Neural cell (in vitro differentiated cells): ENCODE data around the gene ANKS1A. TPM values are rescaled to one million over a fixed set of nuclear protein-coding genes. Genes with fewer than 3 reads are reported as not detected.

Source experiments
- H2AFZ ChIP-seq: fragments of 200-600, 300-800 bp; sonication (generic), shearing (Covaris generic); 2 replicates; pipeline ENCODE4 v1.6.0; 2014; ENCODE audit warnings: low read depth, mild to moderate bottlenecking, antibody characterized with exemption, low read length, moderate library complexity
- H3F3A ChIP-seq: fragments of 200-600 bp; shearing (Covaris generic); 2 replicates; pipeline ENCODE4 v1.6.1; 2016; ENCODE audit warnings: mild to moderate bottlenecking, moderate library complexity, mixed read lengths, antibody characterized with exemption, low read length; ENCODE audit not compliant: insufficient read depth, poor library complexity, severe bottlenecking
- H3K27ac ChIP-seq: fragments of 200-600, 300-800 bp; sonication (generic), shearing (Covaris generic); 2 replicates; pipeline ENCODE4 v1.5.1; 2014; ENCODE audit warnings: mild to moderate bottlenecking, low read length, moderate library complexity
- H3K27me3 ChIP-seq: fragments of 300-800, 200-600 bp; sonication (generic), shearing (Covaris generic); 2 replicates; pipeline ENCODE4 v1.6.0; 2014; ENCODE audit warnings: mild to moderate bottlenecking, low read depth, low read length, moderate library complexity; ENCODE audit not compliant: insufficient read depth
- H3K36me3 ChIP-seq: fragments of 300-800, 200-600 bp; sonication (generic), shearing (Covaris generic); 2 replicates; pipeline ENCODE4 v1.5.1; 2014; ENCODE audit warnings: mild to moderate bottlenecking, antibody characterized with exemption, low read length, moderate library complexity; ENCODE audit not compliant: insufficient read depth
- H3K4me2 ChIP-seq: fragments of 300-800, 200-600 bp; sonication (generic), shearing (Covaris generic); 2 replicates; pipeline ENCODE4 v1.6.0; 2014; ENCODE audit warnings: mild to moderate bottlenecking, low read length
- H3K4me3 ChIP-seq: fragments of 300-800, 200-600 bp; sonication (generic), shearing (Covaris generic); 2 replicates; pipeline ENCODE4 v1.5.1; 2014; ENCODE audit warnings: mild to moderate bottlenecking, low read length, moderate library complexity
- H3K79me2 ChIP-seq: fragments of 200-600 bp; shearing (Covaris generic); replicated peaks from 2 replicates; pipeline ENCODE4 v1.6.0; 2014; ENCODE audit warnings: mild to moderate bottlenecking, low read length, moderate library complexity; ENCODE audit not compliant: insufficient read depth
- H3K9ac ChIP-seq: fragments of 300-800, 200-600 bp; sonication (generic), shearing (Covaris generic); 2 replicates; pipeline ENCODE4 v1.6.1; 2016; ENCODE audit warnings: mild to moderate bottlenecking, low read length, mixed read lengths
- H3K9me2 ChIP-seq: fragments of 200-600 bp; shearing (Covaris generic); 2 replicates; pipeline ENCODE4 v1.6.1; 2016; ENCODE audit warnings: mild to moderate bottlenecking, low read length, mixed read lengths; ENCODE audit not compliant: insufficient read depth
- H3K9me3 ChIP-seq: fragments of 200-600, 300-800 bp; sonication (generic), shearing (Covaris generic); 2 replicates; pipeline ENCODE4 v1.6.1; 2016; ENCODE audit warnings: mild to moderate bottlenecking, mixed run types, low read length, moderate library complexity, mixed read lengths
- H4K20me1 ChIP-seq: fragments of 200-600 bp; shearing (Covaris generic); 2 replicates; pipeline ENCODE4 v1.6.1; 2016; ENCODE audit warnings: mild to moderate bottlenecking, mixed run types; ENCODE audit not compliant: insufficient read depth
- EP300 ChIP-seq: fragments of 450-650 bp; conservative IDR thresholded peaks from 2 replicates; pipeline ENCODE4 v1.6.1; 2014; ENCODE audit warnings: antibody characterized with exemption, mild to moderate bottlenecking, moderate library complexity; ENCODE audit not compliant: poor library complexity, severe bottlenecking
- EZH2 ChIP-seq: fragments of 200-600, 300-800 bp; shearing (Covaris generic), sonication (generic); IDR thresholded peaks from 2 replicates; pipeline ENCODE4 v1.6.1; 2014; ENCODE audit warnings: antibody characterized with exemption, low read length, borderline replicate concordance, mild to moderate bottlenecking; ENCODE audit not compliant: insufficient read depth, poor library complexity, severe bottlenecking
- MXI1 ChIP-seq: fragments of 450-650 bp; conservative IDR thresholded peaks from 2 replicates; pipeline ENCODE4 v1.6.1; 2014; ENCODE audit warnings: antibody characterized with exemption, mild to moderate bottlenecking; ENCODE audit not compliant: poor library complexity, severe bottlenecking
- POLR2AphosphoS5 ChIP-seq: IDR thresholded peaks from 2 replicates; pipeline ENCODE4 v1.6.1; 2012
- RAD21 ChIP-seq: fragments of 450-650 bp; conservative IDR thresholded peaks from 2 replicates; pipeline ENCODE4 v1.6.1; 2014; ENCODE audit warnings: antibody characterized with exemption, mild to moderate bottlenecking, moderate library complexity
- SMC3 ChIP-seq: fragments of 450-650 bp; conservative IDR thresholded peaks from 2 replicates; pipeline ENCODE4 v1.6.1; 2014; ENCODE audit warnings: antibody characterized with exemption, mild to moderate bottlenecking, moderate library complexity; ENCODE audit not compliant: poor library complexity
- TAF1 ChIP-seq: IDR thresholded peaks from 2 replicates; pipeline ENCODE4 v1.6.1; 2012; ENCODE audit warnings: low read depth
- polyA plus RNA-seq: library from polyadenylated mRNA; depleted of rRNA; stranded (reverse); fragments of >200 nt; gene quantifications from 2 replicates; pipeline ENCODE4 v1.2.3, GENCODE V29; 2014
- TF ChIP-seq, protein P1 (sequence below): IDR thresholded peaks from 2 replicates; pipeline ENCODE4 v1.6.1; 2012; ENCODE audit warnings: borderline replicate concordance
- TF ChIP-seq, protein P2 (sequence below): fragments of 450-650 bp; IDR thresholded peaks from 2 replicates; pipeline ENCODE4 v1.5.1; 2014; ENCODE audit warnings: antibody characterized with exemption, mild to moderate bottlenecking, moderate library complexity; ENCODE audit not compliant: poor library complexity, severe bottlenecking

The ANKS1A gene
- polyA plus RNA-seq, 1 donor from 2014 or later = 22.6 TPM

DNA sequence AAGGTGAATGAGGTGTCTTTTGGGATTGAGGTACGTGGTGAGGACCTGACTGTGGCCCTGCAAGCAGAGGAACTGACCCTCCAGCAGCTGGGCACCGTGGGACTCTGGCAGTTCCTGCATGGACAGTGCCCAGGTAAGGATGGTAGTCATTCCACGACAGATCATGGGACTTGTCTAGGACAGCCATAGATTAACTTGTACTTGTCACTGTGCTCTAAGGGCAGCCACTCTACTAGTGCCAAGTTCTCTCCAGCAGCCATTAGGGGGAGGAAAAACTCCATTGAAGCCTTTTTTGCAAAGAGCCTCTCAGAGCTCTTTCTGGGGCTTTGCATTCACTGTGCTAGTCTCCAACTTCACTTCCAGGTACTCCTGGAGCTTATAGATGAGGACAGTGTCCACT lies 21.6 kb upstream of the ANKS1A start:
- Histone ChIP-seq H3K9ac (no peak overlapping the region), H3K36me3 (peaks cover 11% of the 10 kb centered on the region), H3K4me2 (no peak overlapping the region), H3K9me2 (no peaks in the 10 kb centered on the region), H3K9me3 (no peaks in the 10 kb centered on the region), H3F3A (no peaks in the 10 kb centered on the region), H3K27ac (no peak overlapping the region), H3K4me3 (no peak overlapping the region), H2AFZ (no peak overlapping the region), H3K27me3 (no peaks in the 10 kb centered on the region), H3K79me2 (no peaks in the 10 kb centered on the region), H4K20me1 (no peaks in the 10 kb centered on the region)
- TF ChIP-seq, protein P1, sequence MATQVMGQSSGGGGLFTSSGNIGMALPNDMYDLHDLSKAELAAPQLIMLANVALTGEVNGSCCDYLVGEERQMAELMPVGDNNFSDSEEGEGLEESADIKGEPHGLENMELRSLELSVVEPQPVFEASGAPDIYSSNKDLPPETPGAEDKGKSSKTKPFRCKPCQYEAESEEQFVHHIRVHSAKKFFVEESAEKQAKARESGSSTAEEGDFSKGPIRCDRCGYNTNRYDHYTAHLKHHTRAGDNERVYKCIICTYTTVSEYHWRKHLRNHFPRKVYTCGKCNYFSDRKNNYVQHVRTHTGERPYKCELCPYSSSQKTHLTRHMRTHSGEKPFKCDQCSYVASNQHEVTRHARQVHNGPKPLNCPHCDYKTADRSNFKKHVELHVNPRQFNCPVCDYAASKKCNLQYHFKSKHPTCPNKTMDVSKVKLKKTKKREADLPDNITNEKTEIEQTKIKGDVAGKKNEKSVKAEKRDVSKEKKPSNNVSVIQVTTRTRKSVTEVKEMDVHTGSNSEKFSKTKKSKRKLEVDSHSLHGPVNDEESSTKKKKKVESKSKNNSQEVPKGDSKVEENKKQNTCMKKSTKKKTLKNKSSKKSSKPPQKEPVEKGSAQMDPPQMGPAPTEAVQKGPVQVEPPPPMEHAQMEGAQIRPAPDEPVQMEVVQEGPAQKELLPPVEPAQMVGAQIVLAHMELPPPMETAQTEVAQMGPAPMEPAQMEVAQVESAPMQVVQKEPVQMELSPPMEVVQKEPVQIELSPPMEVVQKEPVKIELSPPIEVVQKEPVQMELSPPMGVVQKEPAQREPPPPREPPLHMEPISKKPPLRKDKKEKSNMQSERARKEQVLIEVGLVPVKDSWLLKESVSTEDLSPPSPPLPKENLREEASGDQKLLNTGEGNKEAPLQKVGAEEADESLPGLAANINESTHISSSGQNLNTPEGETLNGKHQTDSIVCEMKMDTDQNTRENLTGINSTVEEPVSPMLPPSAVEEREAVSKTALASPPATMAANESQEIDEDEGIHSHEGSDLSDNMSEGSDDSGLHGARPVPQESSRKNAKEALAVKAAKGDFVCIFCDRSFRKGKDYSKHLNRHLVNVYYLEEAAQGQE = no peak
- TF ChIP-seq, protein P2, sequence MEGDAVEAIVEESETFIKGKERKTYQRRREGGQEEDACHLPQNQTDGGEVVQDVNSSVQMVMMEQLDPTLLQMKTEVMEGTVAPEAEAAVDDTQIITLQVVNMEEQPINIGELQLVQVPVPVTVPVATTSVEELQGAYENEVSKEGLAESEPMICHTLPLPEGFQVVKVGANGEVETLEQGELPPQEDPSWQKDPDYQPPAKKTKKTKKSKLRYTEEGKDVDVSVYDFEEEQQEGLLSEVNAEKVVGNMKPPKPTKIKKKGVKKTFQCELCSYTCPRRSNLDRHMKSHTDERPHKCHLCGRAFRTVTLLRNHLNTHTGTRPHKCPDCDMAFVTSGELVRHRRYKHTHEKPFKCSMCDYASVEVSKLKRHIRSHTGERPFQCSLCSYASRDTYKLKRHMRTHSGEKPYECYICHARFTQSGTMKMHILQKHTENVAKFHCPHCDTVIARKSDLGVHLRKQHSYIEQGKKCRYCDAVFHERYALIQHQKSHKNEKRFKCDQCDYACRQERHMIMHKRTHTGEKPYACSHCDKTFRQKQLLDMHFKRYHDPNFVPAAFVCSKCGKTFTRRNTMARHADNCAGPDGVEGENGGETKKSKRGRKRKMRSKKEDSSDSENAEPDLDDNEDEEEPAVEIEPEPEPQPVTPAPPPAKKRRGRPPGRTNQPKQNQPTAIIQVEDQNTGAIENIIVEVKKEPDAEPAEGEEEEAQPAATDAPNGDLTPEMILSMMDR = no peak
- TF ChIP-seq RAD21 (no peak), TAF1 (no peak), EZH2 (no peak), MXI1 (no peak), SMC3 (no peak), EP300 (no peak), POLR2AphosphoS5 (no peak)

DNA sequence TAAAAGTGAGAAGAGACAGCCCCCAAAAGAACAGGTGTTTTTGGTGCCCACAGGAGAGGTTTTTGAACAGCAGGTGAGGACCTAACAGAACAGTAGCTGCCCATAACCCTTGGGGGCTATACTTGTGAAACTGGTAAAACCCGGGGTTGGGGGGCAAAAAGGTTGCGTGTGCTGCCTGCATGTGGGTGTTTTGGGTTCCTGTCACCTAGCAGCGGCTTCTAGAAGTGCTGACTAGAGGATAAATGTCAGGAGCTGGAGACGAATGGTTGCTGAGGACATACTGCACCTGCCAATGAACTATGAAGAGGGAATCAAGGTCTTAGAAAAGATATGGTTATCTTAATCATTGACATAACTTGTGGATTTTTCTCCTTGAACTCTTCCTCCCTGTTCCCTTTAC lies 17.2 kb upstream of the ANKS1A start:
- Histone ChIP-seq H3K27me3 (no peaks in the 10 kb centered on the region), H3K36me3 (peaks cover 20% of the 10 kb centered on the region), H3K9me2 (no peaks in the 10 kb centered on the region), H3K4me3 (no peak overlapping the region), H2AFZ (no peak overlapping the region), H3K79me2 (no peaks in the 10 kb centered on the region), H3K27ac (no peak overlapping the region), H3K4me2 (no peak overlapping the region), H3K9ac (no peak overlapping the region), H3K9me3 (no peaks in the 10 kb centered on the region), H3F3A (no peaks in the 10 kb centered on the region), H4K20me1 (no peaks in the 10 kb centered on the region)
- TF ChIP-seq SMC3 = no peak
- TF ChIP-seq, protein P1 = no peak
- TF ChIP-seq EP300 = no peak
- no peak for TF ChIP-seq TAF1
- no peak for TF ChIP-seq RAD21
- TF ChIP-seq EZH2 = no peak
- TF ChIP-seq, protein P2 = no peak
- TF ChIP-seq MXI1 = no peak
- no peak for TF ChIP-seq POLR2AphosphoS5
